ENCODE results near the gene ARHGAP10.

Gene ARHGAP10

DNA sequence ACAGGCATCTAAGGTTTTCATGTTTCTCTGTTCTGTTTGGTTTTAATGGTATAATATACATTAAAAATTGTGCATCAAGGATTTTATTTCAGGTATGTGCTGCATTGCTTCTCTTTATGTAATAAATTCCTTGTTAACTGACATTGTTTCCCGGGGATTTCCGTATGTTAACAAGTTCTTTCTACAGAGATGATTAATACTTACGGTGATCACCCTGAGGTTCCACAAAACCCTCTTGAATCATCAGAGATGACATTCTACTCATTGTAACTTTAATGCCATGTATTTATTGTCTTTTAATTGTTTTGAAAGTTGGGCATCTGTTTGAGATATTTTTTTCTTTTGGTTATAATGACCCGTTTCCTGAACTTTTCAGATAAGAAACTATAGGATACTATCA lies 37.5 kb downstream of the ARHGAP10 start:
- DNase-seq, result no peak

DNA sequence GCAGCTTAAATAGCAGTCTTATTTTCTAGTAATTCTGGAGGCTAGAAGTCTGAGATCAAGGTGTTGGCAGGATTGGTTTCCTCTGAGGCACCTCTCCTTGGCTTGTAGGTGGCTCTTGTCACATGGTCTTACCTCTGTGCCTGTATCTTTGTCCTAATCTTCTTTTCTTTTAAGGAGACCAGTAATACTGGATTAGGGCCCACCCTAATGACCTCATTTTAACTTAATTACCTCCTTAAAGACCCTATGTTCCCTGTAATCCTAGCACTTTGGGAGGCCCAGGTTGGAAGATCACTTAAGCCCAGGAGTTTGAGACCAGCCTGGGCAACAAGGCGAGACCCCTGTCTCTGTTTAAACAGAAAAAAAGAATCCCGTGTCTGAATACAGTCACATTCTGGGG lies 38.9 kb downstream of the ARHGAP10 start:
- no peak for DNase-seq

DNA sequence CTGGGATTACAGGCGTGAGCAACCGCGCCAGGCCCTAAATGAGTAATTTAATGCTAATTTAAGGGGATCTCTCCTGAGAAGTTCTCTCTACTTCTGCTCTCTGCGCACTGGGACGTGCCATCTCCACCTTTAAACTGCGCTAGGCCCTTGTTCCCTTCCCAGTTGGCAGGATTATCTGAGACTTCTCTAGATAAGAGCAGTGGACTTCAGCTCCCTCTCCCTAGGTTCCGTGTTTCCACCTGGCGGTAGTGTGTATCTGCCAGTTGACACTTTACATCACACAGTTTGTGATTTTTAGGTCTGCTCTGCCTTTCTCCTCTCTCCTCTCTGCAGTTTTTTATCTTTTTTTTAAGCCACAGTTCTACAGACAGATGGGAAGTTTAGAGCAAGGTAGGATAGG lies 40.2 kb downstream of the ARHGAP10 start:
- no peak for DNase-seq

DNA sequence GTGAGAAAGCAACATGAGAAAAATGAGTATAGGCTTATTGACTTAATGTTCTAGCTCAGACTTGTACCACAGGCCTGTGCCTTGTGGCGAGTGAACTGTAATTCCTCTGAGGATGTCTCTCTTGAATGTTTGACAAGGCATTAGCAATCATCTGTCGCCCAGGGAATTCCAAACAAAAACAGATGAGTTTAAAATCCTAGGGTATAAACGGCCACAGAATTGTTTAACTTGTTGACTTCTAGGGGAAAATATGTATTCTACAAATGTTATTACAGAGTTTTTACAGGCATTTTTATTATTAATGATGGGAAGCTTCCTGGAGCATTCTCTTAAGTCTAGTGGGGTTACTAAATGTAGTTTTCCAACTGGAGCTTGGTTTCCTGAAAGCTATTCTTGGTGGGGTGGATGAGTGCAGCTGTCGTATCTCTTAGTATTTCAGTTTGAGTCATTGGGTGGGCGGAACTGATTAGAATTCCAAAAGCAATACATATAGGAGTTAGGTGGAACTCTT lies 40.6 kb downstream of the ARHGAP10 start:
- no peak for DNase-seq

DNA sequence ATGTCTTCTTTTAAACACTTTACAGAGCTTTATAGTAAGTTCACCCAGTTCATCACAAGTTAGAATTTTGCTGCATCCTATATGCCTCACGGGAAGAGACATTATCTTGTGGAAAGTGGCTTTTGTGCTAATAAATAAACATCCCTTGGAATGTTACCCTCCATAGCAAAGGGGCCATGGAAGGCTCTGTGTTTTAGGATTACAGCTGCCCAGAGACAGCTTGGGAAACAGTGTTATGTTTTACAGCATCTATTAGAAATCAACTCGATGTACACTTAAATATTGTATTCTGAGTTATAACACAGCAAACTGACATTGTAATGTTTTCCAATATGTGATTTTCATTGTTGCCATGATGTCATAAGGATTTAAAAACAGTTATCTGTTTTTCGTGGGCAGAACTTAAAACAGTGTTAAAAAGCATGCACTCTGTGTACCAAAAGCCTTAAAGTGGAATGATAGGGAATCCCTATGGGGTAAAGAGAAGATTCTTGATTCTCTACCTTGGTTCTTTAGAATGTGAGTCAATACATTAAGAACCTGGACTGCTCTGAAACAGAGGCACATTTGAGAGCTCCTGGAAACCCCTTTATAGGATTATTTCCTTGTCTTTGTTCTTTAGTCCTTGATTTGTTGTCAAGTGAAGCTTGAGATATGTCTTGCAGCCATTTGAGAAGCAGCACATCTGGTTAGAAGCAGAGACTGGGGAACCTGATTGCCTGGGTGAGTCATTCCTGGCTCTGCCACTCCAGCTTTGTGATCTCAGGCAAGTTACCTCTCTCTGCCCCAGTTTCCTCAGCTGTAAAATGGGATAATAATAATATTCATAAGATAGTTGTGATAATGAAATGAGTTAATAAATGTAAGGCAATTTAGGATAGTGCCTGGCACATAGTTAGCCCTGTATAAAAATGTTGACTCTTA lies 41.6 kb downstream of the ARHGAP10 start:
- no peak for DNase-seq

DNA sequence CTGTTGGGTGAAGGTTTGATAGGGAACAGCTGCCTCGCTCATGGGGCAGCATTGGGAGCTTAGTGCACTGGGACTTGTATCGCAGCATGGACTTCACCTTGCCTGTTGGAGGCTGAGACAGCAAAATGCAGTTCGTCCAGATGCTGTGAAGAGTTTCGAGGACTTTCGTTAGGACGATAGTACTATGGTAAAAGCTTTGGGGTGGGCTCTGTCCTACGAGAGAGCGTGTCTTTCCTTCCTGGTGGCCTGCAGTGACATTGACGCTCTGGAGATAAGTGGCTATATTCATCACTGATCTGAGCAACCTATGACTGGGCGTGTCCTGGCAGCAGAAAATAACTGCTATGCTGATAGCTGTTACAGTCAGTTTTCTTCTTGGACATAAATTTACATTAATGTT lies 44.8 kb downstream of the ARHGAP10 start:
- no peak for DNase-seq

DNA sequence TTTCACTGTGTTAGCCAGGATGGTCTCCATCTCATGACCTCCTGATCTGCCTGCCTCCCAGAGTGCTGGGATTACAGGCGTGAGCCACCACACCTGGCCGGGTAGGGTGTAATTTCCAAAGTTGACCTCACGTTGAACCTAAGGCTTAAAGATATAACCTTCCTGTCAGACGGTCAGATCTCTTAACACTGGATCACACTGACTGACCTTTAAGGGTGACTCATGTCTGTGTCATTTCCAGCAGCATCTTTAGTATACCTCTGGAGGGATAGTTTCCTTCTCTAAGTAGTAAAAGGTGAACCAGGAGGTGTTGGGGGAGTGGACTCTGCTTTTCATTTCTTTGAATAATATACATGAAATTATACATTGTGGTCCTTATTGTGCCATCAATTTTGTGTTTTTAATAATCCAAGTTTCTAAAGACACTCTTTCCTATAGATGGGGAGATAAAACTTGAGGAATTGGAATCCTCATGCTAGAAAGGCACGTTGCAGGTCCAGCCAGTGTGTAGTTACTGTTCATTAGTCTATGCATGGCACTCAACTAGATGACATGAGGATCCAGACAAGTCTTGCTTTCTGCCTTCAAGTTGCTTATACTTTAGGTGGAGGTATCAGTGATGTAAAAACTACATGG lies 45.7 kb downstream of the ARHGAP10 start:
- no peak for DNase-seq

DNA sequence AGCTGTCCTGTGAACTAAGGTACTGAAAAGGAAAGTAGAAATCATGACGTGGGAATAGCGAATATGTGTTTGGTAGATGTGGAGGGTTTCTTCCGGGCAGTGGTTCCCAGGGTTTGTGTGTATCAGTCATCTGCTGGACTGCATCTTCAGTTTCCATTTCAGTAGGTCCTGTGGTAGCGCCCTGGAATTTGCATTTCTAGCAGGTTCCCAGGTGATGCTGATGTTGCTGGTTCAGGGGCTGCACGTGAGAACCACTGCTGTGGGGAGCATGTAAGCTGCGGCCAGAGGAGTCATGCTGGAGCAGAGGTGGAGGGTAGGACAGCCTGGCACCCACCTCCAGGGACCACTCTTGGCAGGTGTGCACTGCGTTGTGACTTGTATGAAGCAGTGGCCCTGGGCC lies 47.1 kb downstream of the ARHGAP10 start:
- no peak for DNase-seq

DNA sequence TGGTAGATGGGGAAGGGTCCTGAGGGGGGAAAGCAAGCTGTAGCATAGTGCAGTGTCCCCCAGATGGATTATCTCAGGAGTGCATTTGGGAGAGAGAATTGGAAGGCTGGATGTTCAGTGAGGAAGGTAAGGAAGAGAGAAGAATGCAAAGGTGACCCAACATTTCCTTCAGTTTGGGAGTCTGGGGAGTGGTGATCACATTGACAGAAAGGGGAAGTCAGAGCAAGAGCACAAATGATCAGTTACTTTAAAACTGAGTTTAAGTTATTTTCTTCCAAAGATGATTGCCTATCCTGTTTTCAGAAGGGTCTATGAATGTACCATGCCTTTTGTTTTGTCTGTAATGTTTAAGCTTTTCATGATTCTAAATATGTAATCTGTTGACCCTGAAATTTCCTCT lies 47.6 kb downstream of the ARHGAP10 start:
- no peak for DNase-seq

DNA sequence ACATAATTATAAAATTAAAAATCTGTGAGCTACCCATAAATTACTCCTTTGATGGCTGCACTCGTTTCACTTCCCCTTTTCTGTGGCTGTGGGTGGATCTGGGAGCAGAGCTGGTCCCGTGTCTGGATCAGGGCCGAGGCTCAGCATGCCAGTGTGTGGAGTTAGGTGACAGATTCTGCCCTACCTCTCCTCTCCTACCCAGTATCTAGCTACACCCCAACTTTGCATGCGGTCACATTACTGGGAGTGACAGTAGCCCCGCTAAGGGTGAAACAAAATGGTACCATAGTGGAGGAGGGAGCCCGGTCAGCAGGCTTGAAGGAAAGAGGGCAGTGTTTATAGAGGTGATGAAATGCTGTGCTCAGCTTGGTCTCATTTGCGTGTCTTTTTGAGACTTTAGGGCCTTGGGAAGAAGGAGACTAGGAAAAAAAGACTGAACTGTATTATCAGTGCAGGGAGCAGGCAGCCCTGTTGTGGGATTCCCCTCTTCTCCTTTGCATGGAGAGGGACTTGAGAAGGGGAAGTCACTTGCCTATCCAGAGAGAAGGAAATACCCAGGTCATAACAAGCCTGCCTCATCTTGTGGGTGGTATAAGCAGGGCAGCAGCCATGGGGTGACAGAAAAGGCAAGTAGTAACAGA lies 48.4 kb downstream of the ARHGAP10 start:
- DNase-seq, result no peak

DNA sequence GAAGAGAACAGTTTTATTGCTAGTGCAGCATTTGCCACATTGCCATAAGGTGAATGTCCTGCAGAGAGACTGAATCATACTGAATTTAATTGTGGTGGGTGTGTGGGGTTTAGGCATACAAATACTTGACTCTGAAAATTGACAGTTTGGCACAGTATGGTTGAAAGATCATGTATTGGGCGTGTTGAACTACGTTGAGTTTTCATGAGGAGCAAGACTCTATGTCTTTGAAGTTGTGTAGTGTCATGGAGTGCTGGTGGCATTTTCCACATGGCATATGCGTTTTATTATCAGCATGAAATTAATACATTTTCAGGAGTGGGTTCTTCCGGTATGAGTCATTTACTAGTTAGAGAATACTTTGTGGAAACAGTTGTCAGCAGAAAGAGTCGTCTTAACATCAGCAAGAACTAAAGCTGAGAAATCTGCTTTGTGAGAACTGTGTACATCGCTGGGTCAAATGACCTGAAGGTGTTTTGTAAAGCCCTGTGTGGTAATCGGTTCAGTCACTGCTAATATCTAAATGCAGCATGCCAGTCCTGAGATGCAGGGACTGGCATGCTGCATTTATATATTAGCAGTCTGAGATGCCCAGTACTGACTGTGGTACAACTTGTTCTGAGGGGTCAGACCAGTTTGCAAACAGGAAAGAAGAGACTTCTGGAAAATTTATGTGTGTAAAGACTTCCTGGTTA lies 50.3 kb downstream of the ARHGAP10 start:
- DNase-seq, result no peak

DNA sequence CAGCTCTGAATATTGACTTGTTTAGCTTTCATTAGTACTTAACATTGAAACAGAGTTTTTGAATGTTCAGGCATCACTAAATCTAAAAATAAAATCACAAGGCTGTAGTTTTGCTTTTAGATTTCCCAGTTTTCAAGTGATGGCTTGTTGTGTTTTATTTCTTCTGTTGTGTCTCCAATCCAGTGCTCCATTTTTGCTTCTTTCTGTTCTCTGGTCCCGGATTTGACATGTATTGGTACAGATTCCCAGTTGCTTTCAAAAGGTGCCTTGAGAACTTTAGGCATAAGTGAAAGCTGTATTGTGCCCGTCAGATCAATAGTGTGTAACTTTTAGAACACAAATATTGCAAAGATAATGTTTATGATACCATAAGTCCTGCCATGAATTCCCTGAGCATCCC lies 53.2 kb downstream of the ARHGAP10 start:
- no peak for DNase-seq

DNA sequence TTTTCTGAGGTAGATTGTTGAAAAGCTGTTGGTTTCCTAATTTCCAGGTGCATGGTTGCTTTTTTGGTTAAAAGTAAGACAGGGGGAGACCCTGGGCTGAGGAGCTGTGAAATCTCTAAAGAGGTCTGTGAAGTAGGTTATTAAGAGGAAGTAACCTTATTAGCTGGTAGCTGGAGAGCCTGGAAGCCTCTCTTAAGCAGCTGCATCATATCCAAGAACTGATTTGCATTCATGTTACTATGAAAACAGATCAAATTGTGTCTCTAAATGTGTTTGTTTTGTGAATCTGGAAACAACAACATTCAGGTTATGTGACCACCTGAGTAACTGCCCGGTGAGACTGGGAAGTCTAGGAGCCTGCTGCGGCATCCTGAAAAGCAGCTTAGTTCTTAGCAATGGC lies 54.1 kb downstream of the ARHGAP10 start:
- no peak for DNase-seq

DNA sequence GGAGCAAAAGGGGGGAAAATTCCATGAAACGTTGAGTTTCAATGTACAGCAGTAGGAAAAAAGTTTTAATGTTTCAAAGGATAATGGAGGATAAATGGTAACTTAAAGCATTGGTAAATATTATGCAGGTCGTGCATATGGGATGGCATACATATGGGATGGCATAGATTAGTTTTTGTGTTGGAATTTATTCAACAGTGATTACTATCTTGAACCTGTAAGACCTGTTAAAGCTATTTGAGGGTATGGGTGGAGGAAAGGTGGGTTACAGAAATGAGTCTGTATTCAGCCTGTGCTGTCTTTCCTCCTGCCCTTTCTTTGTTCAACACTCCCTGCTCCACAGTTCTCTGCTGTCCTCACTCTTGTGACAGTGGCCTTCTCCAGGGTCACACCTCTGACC lies 54.6 kb downstream of the ARHGAP10 start:
- DNase-seq, result no peak

DNA sequence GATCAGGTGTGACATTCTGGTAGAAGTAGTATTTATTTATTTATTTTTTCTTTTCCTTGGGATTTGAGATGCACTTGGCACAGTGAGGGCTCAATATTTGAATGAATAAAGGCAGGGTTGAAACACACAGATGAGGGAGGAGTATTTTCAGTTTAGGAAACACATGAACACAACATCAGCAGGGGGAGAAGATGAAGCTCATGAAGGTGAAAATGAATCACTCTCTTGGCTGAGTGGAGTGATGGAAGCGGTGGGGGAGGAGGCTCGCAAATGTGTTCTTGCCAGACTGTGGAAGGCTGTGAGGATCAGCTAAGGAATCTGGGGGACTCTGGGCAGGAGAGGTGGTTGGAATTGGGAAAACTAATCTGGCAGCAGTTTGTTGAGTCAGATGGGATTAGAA lies 55.3 kb downstream of the ARHGAP10 start:
- DNase-seq, result no peak

DNA sequence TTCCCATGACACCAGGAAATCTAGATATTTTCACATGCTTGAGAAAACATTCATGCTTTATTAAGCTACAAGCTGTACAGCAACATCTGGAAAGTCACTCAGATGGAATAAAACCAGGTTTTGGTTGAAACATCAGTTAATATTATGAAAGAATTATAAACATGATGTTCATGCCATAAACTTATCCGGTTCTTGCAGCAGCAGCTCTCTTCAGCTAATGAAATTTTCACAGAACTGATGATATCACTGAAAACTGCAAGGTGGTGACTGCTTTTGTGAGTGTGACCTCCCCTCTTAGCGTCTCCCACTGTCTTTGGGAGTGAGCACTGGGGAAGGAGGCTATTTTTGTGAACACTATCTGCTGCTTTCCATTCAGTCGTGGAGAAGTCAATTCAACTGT lies 56.9 kb downstream of the ARHGAP10 start:
- DNase-seq, result no peak

DNA sequence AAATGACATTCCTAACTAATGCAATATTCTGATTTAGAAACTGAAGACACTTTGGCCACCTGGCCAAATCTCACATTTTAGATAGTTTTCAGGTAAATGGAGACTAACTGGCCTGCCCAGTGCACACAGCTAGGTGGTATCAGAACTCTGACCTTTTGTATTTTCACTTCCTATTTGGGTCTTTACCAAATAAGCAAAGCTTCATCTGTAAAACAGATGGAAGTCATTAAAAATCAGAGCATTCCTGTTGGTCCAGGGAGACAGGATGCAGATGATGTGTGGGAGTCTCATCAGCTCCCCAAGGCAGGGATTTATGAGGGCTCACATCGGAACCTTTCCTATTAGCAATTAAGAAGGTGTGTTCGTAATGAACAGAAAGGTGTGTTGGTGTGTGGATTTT lies 57.7 kb downstream of the ARHGAP10 start:
- no peak for DNase-seq

DNA sequence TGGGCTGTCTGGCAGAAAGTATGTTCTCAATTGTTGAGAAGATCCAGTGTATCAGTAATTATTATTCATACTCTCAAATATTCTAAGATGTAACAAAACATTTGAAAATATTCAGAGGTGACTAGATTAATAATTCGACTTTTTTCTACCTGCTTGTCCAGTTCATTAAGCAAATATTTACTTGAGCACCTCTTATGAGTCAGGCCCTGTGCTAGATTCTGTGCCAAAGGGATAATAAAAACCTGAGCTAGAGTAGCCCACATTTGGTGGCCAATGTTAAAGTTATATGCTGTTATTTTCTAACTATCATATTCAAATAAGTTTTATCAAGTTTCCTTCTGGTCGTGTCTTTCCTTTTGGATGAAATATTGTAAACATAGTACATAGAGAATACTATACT lies 58.5 kb downstream of the ARHGAP10 start:
- DNase-seq, result no peak

DNA sequence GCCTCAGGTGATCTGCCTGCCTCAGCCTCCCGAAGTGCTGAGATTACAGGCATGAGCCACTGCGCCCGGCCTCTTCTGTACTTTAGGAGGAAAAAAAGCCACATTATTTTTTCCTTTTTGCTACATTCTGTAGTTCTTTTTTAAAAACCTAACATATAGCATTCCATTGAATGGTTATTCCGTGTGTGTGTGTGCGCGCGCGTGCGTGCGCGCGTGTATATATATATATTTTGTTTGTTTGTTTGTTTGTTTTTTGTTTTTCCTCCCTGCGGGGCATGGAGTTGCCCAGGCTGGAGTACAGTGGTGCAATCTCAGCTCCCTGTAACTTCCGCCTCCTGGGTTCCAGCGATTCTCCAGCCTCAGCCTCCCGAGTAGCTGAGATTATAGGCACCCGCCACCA lies 59.5 kb downstream of the ARHGAP10 start:
- no peak for DNase-seq

DNA sequence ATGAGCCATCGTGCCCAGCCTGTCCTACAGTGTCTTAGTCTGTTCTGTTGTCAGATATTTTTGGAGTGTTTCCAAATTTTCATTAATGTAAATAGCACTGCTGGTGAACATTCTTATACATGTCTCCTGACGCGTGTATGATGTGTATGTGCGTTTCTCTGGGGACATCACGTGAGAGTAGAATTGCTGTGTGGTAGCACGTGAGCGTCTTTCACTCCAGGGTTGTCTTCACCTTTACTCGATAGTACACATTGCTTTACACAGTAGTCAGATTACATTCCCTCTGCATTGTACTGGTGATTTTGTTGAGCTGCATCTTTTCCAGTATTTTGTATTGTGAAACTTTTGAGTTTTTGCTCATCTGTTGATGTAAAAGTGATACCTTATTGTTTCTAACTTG lies 60.0 kb downstream of the ARHGAP10 start:
- DNase-seq, result no peak

DNA sequence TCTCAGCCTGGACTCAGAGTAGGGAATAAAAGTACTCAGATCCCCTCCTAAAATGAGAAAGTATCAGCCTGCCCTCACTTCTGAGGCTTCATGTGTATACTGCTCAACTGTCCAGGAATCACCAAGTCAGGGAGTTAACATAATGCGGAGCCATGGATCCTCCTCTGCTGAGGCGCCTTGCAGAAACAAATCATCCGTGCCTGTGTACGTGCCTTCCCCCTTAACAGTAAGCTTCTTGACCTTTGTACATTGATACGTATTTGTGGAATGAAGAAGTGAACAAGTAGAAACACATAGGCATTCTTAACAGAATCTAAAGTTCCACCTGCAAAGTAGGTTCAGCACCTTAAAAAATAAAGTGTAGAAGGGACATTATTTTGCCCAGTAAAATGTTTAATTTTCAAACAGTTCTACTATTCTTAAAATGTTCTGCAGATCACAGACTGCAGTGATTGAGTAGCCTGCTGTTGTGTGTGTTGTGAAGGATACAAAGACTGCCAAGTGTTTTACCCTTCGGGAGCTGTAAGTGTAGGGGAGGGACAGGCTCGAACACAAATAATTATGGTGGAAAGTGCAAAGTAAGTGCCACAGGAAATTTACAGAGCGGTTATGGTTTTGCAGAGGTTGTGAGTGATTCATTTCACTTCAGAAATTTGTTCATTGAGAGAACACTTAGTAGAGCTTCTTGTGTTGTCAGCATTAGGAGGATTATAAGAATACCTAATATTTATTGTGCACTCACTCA lies 61.9 kb downstream of the ARHGAP10 start:
- DNase-seq, result no peak

DNA sequence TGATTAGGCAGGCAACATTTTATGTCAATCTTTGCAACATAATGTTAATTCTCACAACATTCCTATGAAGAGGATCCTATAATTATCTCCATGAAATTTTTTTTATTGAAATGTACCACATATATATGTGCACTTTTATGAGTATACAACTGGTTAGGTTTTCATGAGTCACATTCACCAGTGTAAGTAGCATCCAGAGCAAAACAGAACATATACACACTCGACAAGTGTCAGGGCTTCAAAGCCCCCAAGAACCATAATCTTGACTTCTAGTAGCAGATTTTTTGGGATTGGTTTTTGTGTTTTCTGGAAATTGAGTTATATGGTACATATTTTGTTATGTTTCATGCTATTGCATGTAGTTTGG lies 62.4 kb downstream of the ARHGAP10 start:
- DNase-seq, result no peak
